Neural progenitor cell (in vitro differentiated cells): ENCODE results near the gene CLEC2B.

Experiments
- CTCF ChIP-seq: fragments of 200-600 bp; sonication (generic); IDR thresholded peaks from 2 replicates; pipeline ENCODE4 v1.5.1; 2017; ENCODE audit warnings: antibody characterized with exemption, mild to moderate bottlenecking
- EZH2 ChIP-seq: fragments of 200-600 bp; sonication (generic); IDR thresholded peaks from 2 replicates; pipeline ENCODE4 v1.6.1; 2017; ENCODE audit warnings: antibody characterized with exemption, mild to moderate bottlenecking, moderate library complexity
- EZH2phosphoT487 ChIP-seq: fragments of 200-600 bp; sonication (generic); IDR thresholded peaks from 2 replicates; pipeline ENCODE4 v1.6.1; 2017; ENCODE audit warnings: antibody characterized with exemption

- TF ChIP-seq CTCF (no peak), EZH2 (no peak), EZH2phosphoT487 (no peak)
Observed at GRCh38 chr12:9851927-9852326, 17.2 kb downstream of the CLEC2B start.
